Activated B cell treated with CpG ODN at 0.5 μM for 24 hours (primary cell): ENCODE measurements around the gene ZNF329. TPM values are rescaled to one million over a fixed set of nuclear protein-coding genes. Genes with fewer than 3 reads are reported as not detected.

Source experiments
- ATAC-seq: fragments of 200-7000 bp; cut with Tn5 transposase; one replicate; pipeline ENCODE4 v1.10.0; 2021; ENCODE audit warnings: low read depth, mild to moderate bottlenecking, moderate library complexity
- CTCF ChIA-PET: fragments of 350-600 bp; sonication (Branson Sonifier 250); formaldehyde crosslinking; loops from one replicate; lab custom pipeline; 2021; ENCODE audit warnings: antibody characterized with exemption; lab: Charles Lee
- POLR2A ChIA-PET: fragments of 350-600 bp; sonication (Branson Sonifier 250); formaldehyde crosslinking; loops from one replicate; lab custom pipeline; 2021; ENCODE audit warnings: antibody characterized with exemption; lab: Charles Lee
- DNase-seq: peaks from one replicate; pipeline ENCODE4 v3.0.0; 2022
- H3K27ac Mint-ChIP-seq: one replicate; pipeline ENCODE4 v1.8.0; 2020; ENCODE audit warnings: mixed read lengths
- H3K27me3 Mint-ChIP-seq: one replicate; pipeline ENCODE4 v1.8.0; 2021; ENCODE audit warnings: mixed read lengths
- H3K36me3 Mint-ChIP-seq: one replicate; pipeline ENCODE4 v1.8.0; 2021; ENCODE audit warnings: low read depth, mixed read lengths
- H3K4me1 Mint-ChIP-seq: one replicate; pipeline ENCODE4 v1.8.0; 2021; ENCODE audit warnings: mixed read lengths
- H3K4me3 Mint-ChIP-seq: one replicate; pipeline ENCODE4 v1.8.0; 2020; ENCODE audit warnings: mild to moderate bottlenecking, mixed read lengths
- H3K9me3 Mint-ChIP-seq: one replicate; pipeline ENCODE4 v1.8.0; 2020; ENCODE audit warnings: mixed read lengths
- CTCF ChIP-seq: fragments of 200-600 bp; IDR thresholded peaks from one replicate; pipeline ENCODE4 v1.8.0; 2022; ENCODE audit warnings: antibody characterized with exemption, mild to moderate bottlenecking
- intact Hi-C: fragments of 100-400 bp; cut with micrococcal nuclease; formaldehyde crosslinking; loops from one replicate; pipeline ENCODE4 v1.15.1; 2024
- total RNA-seq: library from RNA; stranded (reverse); gene quantifications from 2 replicates; pipeline ENCODE4 v1.2.3, GENCODE V29; 2022

The ZNF329 gene
- total RNA-seq, 1 donor from 2014 or later, result 10.8 TPM

- ATAC-seq, result no peak
Measured at GRCh38 chr19:58093071-58093470, 57.5 kb downstream of the ZNF329 start.

GRCh38 chr19:58091251-58091995, 59.2 kb downstream of the ZNF329 start:
- Mint-ChIP-seq H3K27ac (peak overlapping the region; percentile 41), H3K4me3 (no peak overlapping the region), H3K4me1 (no peaks in the 10 kb centered on the region), H3K36me3 (peaks cover 25% of the 10 kb centered on the region), H3K9me3 (peaks cover 2% of the 10 kb centered on the region), H3K27me3 (no peaks in the 10 kb centered on the region)
- DNase-seq (no peak), ATAC-seq (no peak)
- intact Hi-C loops, result loop anchor here (10.0 kb wide), 1 partner anchor 313 kb away; the partner anchor contains the start of gene ZNF584
- ChIA-PET POLR2A (interaction anchor here (0.6 to 1.6 kb wide), 4 partner anchors 59 to 410 kb away, joined by 3 to 8 read pairs (median 3); partner anchors contain the start of genes ZNF329 and ZNF551), CTCF (no interaction called here)
- TF ChIP-seq CTCF, result no peak

More at GRCh38 chr19:58093071-58093470, 57.5 kb downstream of the ZNF329 start:
- CTCF ChIA-PET, result no interaction called here
- H3K4me3 Mint-ChIP-seq, result no peak overlapping the region
- intact Hi-C loops, result loop anchor here (10.0 kb wide), 1 partner anchor 312 kb away; the partner anchor contains the start of gene ZNF584
- TF ChIP-seq CTCF, result no peak
- no peak overlapping the region for H3K27ac Mint-ChIP-seq
- POLR2A ChIA-PET, result no interaction called here
- peaks cover 2% of the 10 kb centered on the region for H3K9me3 Mint-ChIP-seq
- H3K27me3 Mint-ChIP-seq, result no peaks in the 10 kb centered on the region
- H3K36me3 Mint-ChIP-seq, result peaks cover 21% of the 10 kb centered on the region
- no peak for DNase-seq
- H3K4me1 Mint-ChIP-seq, result peaks cover 11% of the 10 kb centered on the region

- ChIA-PET CTCF (no interaction called here), POLR2A (interaction anchor here (0.6 kb wide), 1 partner anchor 40 kb away, joined by 5 read pairs; no protein-coding TSS in a partner anchor)
- no peak for ATAC-seq
- H3K27ac Mint-ChIP-seq, result no peak overlapping the region
- peaks cover 2% of the 10 kb centered on the region for H3K9me3 Mint-ChIP-seq
- no peak overlapping the region for H3K4me3 Mint-ChIP-seq
- intact Hi-C loops, result loop anchor here (10.0 kb wide), 1 partner anchor 315 kb away; the partner anchor contains the start of gene ZNF584
- no peaks in the 10 kb centered on the region for H3K27me3 Mint-ChIP-seq
- H3K36me3 Mint-ChIP-seq, result peaks cover 27% of the 10 kb centered on the region
- no peak for DNase-seq
- no peaks in the 10 kb centered on the region for H3K4me1 Mint-ChIP-seq
- TF ChIP-seq CTCF, result no peak
Measured at GRCh38 chr19:58089846-58090245, 60.7 kb downstream of the ZNF329 start.

GRCh38 chr19:58088521-58089052, 62.0 kb downstream of the ZNF329 start:
- CTCF ChIA-PET, result no interaction called here
- ATAC-seq (no peak), DNase-seq (no peak)
- POLR2A ChIA-PET, result no interaction called here
- no peak for TF ChIP-seq CTCF
- intact Hi-C loops, result no loop called here
- Mint-ChIP-seq H3K4me1 (no peaks in the 10 kb centered on the region), H3K27ac (no peak overlapping the region), H3K36me3 (peaks cover 30% of the 10 kb centered on the region), H3K4me3 (no peak overlapping the region), H3K9me3 (peaks cover 8% of the 10 kb centered on the region), H3K27me3 (no peaks in the 10 kb centered on the region)
